T-helper 17 cell (primary cell): ENCODE data around the gene SV2C. TPM values are rescaled to one million over a fixed set of nuclear protein-coding genes. Genes with fewer than 3 reads are reported as not detected.
A peak's percentile ranks its signal among the peaks of the same experiment; 100 is the strongest.
"Not testable (repeated sequence)": the region's sequence is repeated elsewhere in the genome, so short reads cannot be mapped to it uniquely, and the experiment has no call there.

Experiments used
- ATAC-seq: fragments of 150-1000 bp; cut with Tn5 transposase; 2 replicates; pipeline ENCODE4 v1.10.0; 2021; ENCODE audit warnings: mild to moderate bottlenecking, moderate library complexity
- DNase-seq, 3 donors: peaks; one replicate each; pipeline versions ENCODE4 v3.0.0 to v3.0.0-alpha.2; 2020 to 2021
- H3K9me3 ChIP-seq: one replicate; pipeline ENCODE4 v1.7.0; 2013; ENCODE audit warnings: low read length, mild to moderate bottlenecking; ENCODE audit not compliant: control insufficient read depth, poor library complexity, severe bottlenecking
- H3K27ac Mint-ChIP-seq: one replicate; pipeline ENCODE4 v1.8.0; 2022; ENCODE audit warnings: mild to moderate bottlenecking, moderate library complexity, mixed read lengths
- H3K27me3 Mint-ChIP-seq: one replicate; pipeline ENCODE4 v1.8.0; 2022; ENCODE audit warnings: mixed read lengths
- H3K36me3 Mint-ChIP-seq: one replicate; pipeline ENCODE4 v1.8.0; 2022; ENCODE audit warnings: low read depth, mixed read lengths
- H3K4me1 Mint-ChIP-seq: one replicate; pipeline ENCODE4 v1.8.0; 2022; ENCODE audit warnings: mild to moderate bottlenecking, mixed read lengths
- H3K4me3 Mint-ChIP-seq: one replicate; pipeline ENCODE4 v1.8.0; 2022; ENCODE audit warnings: mild to moderate bottlenecking, moderate library complexity, mixed read lengths
- total RNA-seq, 4 donors: library from RNA in 2 of 4; stranded (reverse) in 2 of 4; gene quantifications; one replicate each; pipeline ENCODE4 v1.2.3 and lab custom pipeline; 2022 to 2026

SV2C gene
- total RNA-seq, 2 donors from 2014 or later: 0.02 to 0.18 TPM

DNA sequence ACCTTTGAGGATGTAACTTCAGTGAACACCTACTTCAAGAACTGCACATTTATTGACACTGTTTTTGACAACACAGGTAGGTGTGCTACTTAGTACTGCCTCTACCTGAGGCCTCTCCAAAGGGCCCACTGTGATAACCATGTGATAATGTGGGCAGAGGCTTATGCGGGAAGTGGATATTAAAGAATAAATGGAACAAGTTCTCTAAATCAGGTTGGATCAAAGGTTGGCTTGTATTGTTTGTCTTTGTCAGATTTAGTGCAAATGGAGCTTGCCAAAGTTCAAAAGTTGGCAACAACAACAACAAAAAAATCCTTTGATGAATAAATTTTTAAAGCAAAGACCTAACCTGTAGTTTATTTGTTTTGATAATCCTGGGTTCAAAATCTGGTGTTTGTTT, 215.7 kb downstream of the SV2C start:
- no peak overlapping the region for H3K4me3 Mint-ChIP-seq
- no peak for ATAC-seq
- H3K9me3 ChIP-seq: no peaks in the 10 kb centered on the region
- H3K4me1 Mint-ChIP-seq: peaks cover 13% of the 10 kb centered on the region
- no peaks in the 10 kb centered on the region for H3K27me3 Mint-ChIP-seq
- peaks cover 3% of the 10 kb centered on the region for H3K36me3 Mint-ChIP-seq
- H3K27ac Mint-ChIP-seq: peak overlapping the region; percentile 88
- DNase-seq: no peak

DNA sequence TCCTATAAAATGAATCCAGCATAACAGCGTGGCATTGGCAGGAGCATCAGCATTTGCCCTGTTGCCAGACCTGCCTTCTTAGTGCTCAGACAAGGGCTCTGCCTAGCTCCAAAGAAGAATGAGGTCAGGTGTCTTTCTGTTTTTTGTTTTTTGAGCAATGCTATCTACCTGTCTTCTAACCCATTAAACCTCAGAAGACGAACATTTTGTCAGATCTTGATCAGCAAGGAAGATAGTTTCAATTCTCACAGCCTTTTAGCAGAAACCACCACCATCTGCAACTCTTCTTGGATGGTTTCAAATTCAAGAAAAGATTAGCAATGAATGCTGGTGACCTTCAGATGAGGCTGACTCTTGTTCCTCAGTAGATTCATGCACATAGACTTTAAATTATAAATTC, 216.4 kb downstream of the SV2C start:
- Mint-ChIP-seq H3K4me1 (peaks cover 15% of the 10 kb centered on the region), H3K27me3 (no peaks in the 10 kb centered on the region), H3K36me3 (peaks cover 3% of the 10 kb centered on the region), H3K27ac (peak overlapping the region; percentile 88), H3K4me3 (peak overlapping the region; percentile 25)
- ATAC-seq: peak; percentile 66
- DNase-seq: no peak
- H3K9me3 ChIP-seq: no peaks in the 10 kb centered on the region

DNA sequence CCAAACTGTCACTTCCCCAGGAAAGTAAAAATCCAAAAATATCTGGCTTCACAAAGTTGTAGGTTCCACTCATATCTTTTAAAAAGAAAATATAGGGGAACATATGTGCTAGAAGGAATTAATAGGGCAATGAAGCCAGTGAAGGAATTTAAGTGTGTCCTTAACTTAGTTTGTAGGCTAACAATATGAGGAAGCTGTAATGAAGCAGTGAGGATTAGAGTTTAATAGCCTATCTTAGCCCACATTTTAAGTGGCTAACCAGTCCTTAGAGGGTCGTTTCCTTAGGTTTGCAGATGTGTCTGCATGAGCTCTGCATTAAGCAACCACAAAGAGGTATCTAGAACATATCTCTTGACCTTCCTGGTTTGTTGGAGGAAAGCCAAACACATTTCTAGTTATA, 218.7 kb downstream of the SV2C start:
- Mint-ChIP-seq H3K27ac (peak overlapping the region; percentile 39), H3K4me1 (peaks cover 17% of the 10 kb centered on the region)
- H3K36me3 Mint-ChIP-seq, ATAC-seq, H3K9me3 ChIP-seq, H3K4me3 Mint-ChIP-seq, DNase-seq, H3K27me3 Mint-ChIP-seq: not testable (repeated sequence)

DNA sequence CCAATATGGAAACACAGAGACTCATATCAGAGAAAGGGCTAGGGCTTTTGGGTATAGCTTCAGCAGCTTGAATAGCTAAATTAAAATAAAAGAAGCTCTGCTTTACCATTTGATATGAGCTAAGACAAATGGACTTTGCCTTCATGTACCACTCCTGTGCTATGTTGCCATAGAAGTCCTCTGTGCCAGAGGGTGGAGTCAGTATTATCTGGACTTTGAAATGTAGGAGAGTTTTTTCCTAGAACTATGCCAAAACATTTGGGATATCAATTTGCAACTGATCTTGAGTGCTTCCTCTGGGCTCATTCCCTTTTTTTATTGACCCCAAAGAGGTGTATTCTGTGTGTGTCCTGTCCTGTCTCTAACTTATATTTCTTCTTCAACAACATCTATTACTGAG, 219.5 kb downstream of the SV2C start:
- not testable (repeated sequence) for H3K9me3 ChIP-seq, DNase-seq, H3K27me3 Mint-ChIP-seq, H3K4me3 Mint-ChIP-seq, H3K36me3 Mint-ChIP-seq, ATAC-seq
- peaks cover 17% of the 10 kb centered on the region for H3K4me1 Mint-ChIP-seq
- peak overlapping the region; percentile 78 for H3K27ac Mint-ChIP-seq

DNA sequence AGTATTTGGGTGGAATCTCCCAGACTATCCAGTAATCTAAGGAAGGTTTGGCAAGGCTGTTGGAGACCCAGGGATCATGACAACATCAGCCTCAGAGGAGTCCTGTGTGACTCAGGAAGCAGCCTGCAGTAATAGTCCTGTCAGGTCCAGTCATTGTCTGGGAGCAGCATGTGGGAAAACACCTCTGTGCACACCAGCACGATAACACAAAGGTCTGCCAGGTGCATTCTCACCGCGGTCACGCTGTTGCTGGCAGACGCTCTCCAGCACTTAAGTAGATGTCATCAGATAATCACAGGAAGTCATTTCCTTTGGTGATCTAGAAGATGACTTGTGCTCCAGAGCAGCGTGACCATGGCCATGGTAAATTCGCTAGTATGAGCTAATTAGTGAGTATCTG, 220.7 kb downstream of the SV2C start:
- Mint-ChIP-seq H3K4me1 (peaks cover 20% of the 10 kb centered on the region), H3K36me3 (peaks cover 3% of the 10 kb centered on the region), H3K4me3 (peak overlapping the region; percentile 71), H3K27ac (peak overlapping the region; percentile 78), H3K27me3 (no peaks in the 10 kb centered on the region)
- no peaks in the 10 kb centered on the region for H3K9me3 ChIP-seq
- ATAC-seq (peak; percentile 86), DNase-seq (peak in 2 of 3 donors; percentile 13)

DNA sequence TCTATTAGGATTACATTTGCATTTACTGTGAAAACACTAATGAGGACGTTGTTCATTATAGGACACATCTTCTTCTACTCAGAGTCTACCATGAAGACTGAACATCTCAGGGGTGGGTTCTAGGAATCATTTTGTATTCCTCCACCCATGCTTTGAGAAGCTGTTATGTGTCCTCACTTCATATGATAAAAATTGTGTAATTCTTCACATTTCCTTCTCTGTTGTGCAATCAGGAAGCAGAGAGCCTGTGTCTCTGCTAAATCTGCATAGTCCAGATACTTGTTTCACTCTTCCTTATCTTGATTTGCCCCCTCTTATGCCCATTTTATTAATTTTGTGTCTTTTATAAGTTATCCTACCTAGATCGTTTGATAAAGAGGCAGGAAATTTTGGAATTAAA, 222.1 kb downstream of the SV2C start:
- no peaks in the 10 kb centered on the region for H3K27me3 Mint-ChIP-seq
- H3K9me3 ChIP-seq: no peaks in the 10 kb centered on the region
- DNase-seq (no peak), ATAC-seq (no peak)
- H3K4me3 Mint-ChIP-seq: no peak overlapping the region
- peaks cover 3% of the 10 kb centered on the region for H3K36me3 Mint-ChIP-seq
- H3K4me1 Mint-ChIP-seq: peaks cover 14% of the 10 kb centered on the region
- H3K27ac Mint-ChIP-seq: no peak overlapping the region

DNA sequence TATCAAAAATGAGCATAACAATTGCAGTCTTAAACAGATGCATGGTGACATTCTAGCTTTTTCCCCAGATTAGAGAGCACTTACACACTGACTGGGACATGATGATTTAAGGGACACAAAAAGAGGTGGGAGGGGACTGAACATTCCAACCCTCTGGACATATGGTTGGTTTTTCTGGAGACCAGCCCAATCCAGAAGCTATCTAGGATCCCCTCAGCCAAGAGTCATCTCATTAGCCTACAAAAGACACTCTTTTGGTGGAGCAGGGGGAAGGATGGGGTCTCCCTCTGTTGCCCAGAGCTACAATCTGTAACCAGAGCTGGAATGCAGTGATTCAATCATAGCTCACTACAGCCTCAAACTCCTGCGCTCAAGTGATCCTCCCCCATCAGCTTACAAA, 222.6 kb downstream of the SV2C start:
- DNase-seq: no peak
- no peaks in the 10 kb centered on the region for H3K27me3 Mint-ChIP-seq
- no peak for ATAC-seq

DNA sequence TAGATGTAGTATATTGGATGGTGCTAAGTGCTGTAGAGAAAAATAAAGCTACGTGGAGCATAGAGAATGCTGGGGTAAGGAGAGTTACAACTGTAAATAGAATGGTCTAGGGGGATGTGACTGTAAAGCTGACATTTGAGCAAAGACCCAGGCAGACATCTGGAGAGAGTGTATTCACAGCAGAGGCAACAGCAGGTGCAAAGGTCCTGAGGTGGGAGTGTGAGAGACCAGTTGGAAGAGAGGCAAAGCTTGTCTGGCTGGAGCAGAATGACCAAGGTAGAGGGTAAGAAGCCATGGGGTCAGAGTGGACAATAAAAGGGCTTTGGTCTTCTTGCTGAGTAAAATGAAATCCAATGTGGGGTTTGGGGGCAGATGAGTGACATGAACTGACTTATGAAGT, 227.0 kb downstream of the SV2C start:
- Mint-ChIP-seq H3K27me3 (no peaks in the 10 kb centered on the region), H3K4me3 (no peak overlapping the region), H3K27ac (no peak overlapping the region), H3K36me3 (no peaks in the 10 kb centered on the region), H3K4me1 (peaks cover 11% of the 10 kb centered on the region)
- no peaks in the 10 kb centered on the region for H3K9me3 ChIP-seq
- DNase-seq (no peak), ATAC-seq (no peak)

More for the DNA sequence above, 222.6 kb downstream of the SV2C start:
- peaks cover 14% of the 10 kb centered on the region for H3K4me1 Mint-ChIP-seq
- no peak overlapping the region for H3K4me3 Mint-ChIP-seq
- no peaks in the 10 kb centered on the region for H3K9me3 ChIP-seq
- no peak overlapping the region for H3K27ac Mint-ChIP-seq
- peaks cover 3% of the 10 kb centered on the region for H3K36me3 Mint-ChIP-seq

DNA sequence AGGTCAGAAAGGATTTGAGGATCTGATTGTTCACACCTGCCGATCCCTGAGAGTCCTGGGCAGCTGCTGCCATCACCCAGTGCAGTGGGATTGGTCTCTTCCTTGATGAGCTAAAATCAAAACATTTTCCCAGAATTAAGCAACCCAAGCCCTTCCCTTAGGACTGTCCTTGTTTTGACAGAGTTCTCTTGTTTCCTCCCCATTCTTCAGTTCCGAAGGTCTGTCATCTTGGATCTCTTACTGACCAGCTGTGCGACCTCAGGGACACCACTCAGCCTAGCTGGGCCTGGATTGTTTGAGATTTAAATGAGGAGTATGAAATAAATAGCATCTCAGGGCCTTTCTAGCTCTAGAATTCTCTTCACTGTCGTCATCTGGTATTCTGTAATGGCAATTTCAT, 229.6 kb downstream of the SV2C start:
- no peaks in the 10 kb centered on the region for H3K9me3 ChIP-seq
- H3K27me3 Mint-ChIP-seq: no peaks in the 10 kb centered on the region
- peaks cover 2% of the 10 kb centered on the region for H3K36me3 Mint-ChIP-seq
- no peak overlapping the region for H3K4me3 Mint-ChIP-seq
- DNase-seq: no peak
- no peak for ATAC-seq
- H3K27ac Mint-ChIP-seq: no peak overlapping the region
- H3K4me1 Mint-ChIP-seq: peaks cover 16% of the 10 kb centered on the region

DNA sequence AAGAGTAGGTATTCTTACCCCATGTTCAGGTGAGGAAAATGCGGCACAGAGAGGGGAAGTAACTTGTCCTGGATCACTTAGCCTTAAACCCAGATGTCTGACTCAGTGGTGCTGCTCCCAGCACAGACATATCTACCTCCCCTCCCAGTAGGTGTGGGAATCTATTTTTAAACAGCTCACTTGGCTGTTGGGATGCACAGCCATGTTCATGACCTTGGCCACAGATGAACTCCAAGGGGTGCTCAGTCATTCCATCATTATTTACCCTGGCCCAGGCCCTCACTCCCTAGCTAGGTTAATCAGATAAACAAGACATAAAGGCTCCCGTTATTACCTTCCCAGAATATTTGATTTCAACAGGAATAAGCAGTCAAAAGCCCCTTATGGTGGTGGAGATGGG, 231.5 kb downstream of the SV2C start:
- Mint-ChIP-seq H3K27me3 (no peaks in the 10 kb centered on the region), H3K4me1 (peaks cover 15% of the 10 kb centered on the region), H3K36me3 (peaks cover 2% of the 10 kb centered on the region), H3K27ac (peak overlapping the region; percentile 32), H3K4me3 (no peak overlapping the region)
- DNase-seq (no peak), ATAC-seq (no peak)
- no peaks in the 10 kb centered on the region for H3K9me3 ChIP-seq

DNA sequence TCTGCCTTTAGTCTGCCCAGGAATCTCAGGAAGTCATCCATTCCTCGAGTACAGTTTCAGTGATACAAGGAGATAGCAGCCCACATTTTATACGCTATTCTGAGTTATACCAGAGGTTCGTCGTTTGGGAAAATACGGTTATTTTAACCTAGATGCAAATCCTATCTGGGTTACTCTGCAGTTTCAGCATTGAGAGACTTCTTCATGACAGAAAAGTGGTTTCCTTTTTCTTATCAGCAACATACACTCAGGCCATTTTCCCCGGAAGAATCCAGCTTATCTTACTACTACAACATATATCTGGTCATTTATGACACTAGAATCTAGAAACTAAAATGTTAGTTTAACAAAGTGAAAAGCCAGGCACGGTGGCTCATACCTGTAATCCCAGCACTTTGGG, 236.5 kb downstream of the SV2C start:
- no peaks in the 10 kb centered on the region for H3K9me3 ChIP-seq
- no peak for DNase-seq
- Mint-ChIP-seq H3K4me1 (peaks cover 11% of the 10 kb centered on the region), H3K27ac (peak overlapping the region; percentile 44), H3K27me3 (no peaks in the 10 kb centered on the region), H3K36me3 (peaks cover 2% of the 10 kb centered on the region), H3K4me3 (no peak overlapping the region)
- no peak for ATAC-seq

DNA sequence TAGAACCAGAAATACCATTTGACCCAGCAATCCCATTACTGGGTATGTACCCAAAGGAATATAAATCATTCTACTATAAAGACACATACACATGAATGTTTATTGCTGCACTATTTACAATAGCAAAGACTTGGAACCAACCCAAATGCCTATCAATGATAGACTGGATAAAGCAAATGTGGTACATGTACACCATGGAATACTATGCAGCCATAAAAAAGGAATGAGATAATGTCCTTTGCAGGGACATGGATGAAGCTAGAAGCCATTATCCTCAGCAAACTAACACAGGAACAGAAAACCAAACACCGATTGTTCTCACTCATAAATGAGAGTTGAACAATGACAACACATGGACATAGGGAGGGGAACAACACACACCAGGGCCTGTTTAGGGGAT, 240.3 kb downstream of the SV2C start:
- not testable (repeated sequence) for H3K9me3 ChIP-seq, H3K36me3 Mint-ChIP-seq, H3K27ac Mint-ChIP-seq, H3K27me3 Mint-ChIP-seq, DNase-seq, H3K4me3 Mint-ChIP-seq, ATAC-seq
- H3K4me1 Mint-ChIP-seq: peaks cover 35% of the 10 kb centered on the region

DNA sequence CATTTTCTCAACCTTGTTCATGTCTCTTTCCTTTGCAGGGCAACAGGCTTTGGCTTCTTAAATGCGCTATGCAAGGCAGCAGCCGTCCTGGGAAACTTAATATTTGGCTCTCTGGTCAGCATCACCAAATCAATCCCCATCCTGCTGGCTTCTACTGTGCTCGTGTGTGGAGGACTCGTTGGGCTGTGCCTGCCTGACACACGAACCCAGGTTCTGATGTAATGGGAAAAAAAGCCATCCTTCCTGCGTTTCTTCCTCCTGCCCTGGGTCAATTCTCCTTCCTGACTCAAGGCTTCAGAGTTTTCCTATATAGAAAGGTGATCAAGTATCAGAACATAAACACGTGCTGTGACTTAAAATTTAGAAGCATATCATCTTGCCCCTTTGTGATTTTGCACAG, 242.1 kb downstream of the SV2C start:
- no peaks in the 10 kb centered on the region for H3K9me3 ChIP-seq
- H3K4me1 Mint-ChIP-seq: peaks cover 44% of the 10 kb centered on the region
- no peaks in the 10 kb centered on the region for H3K36me3 Mint-ChIP-seq
- DNase-seq: no peak
- peak; percentile 9 for ATAC-seq
- H3K27ac Mint-ChIP-seq: peak overlapping the region; percentile 94
- H3K4me3 Mint-ChIP-seq: peak overlapping the region; percentile 75
- no peaks in the 10 kb centered on the region for H3K27me3 Mint-ChIP-seq

DNA sequence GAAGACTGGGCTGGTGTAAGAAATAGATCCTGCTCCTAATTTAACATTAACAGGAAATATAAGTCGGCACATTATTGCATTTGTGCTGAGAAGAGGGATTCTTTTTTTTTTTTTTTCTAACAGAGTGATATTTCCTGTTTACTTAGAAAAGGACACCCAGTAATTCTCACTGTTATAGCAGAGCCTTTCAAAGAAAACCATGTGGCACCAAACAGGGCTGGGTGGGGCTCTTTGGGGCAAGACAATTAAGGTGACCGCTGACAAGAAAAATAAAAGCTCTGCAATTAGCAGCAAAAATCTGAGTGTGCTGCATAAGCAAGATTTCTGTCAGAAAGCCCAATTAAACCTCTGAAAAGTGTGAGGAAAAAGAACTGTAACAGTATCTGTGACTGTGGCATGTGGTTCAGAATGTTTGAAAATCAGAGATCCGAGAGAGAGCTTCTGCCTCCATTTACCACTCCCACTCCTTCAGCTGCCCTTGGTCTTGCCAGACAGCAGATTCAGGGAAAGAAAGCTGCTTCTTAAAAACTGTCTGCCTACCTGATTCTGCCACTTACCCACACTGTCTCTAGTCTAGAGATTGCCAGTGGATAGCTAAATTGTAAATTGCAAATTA, 242.8 kb downstream of the SV2C start:
- Mint-ChIP-seq H3K4me1 (peaks cover 44% of the 10 kb centered on the region), H3K4me3 (peak overlapping the region; percentile 75)

More for the DNA sequence above, 242.8 kb downstream of the SV2C start:
- Mint-ChIP-seq H3K27ac (peak overlapping the region; percentile 94), H3K36me3 (no peaks in the 10 kb centered on the region), H3K27me3 (no peaks in the 10 kb centered on the region)
- H3K9me3 ChIP-seq: no peaks in the 10 kb centered on the region
- peak; percentile 85 for ATAC-seq
- no peak for DNase-seq
